Fibroblast of skin of abdomen (primary cell): ENCODE results near the gene FUT6.
A peak's percentile ranks its signal among the peaks of the same experiment; 100 is the strongest.

Source experiments
- DNase-seq: peaks from one replicate; pipeline ENCODE4 v3.0.0-alpha.2; 2013

FUT6 gene

DNA sequence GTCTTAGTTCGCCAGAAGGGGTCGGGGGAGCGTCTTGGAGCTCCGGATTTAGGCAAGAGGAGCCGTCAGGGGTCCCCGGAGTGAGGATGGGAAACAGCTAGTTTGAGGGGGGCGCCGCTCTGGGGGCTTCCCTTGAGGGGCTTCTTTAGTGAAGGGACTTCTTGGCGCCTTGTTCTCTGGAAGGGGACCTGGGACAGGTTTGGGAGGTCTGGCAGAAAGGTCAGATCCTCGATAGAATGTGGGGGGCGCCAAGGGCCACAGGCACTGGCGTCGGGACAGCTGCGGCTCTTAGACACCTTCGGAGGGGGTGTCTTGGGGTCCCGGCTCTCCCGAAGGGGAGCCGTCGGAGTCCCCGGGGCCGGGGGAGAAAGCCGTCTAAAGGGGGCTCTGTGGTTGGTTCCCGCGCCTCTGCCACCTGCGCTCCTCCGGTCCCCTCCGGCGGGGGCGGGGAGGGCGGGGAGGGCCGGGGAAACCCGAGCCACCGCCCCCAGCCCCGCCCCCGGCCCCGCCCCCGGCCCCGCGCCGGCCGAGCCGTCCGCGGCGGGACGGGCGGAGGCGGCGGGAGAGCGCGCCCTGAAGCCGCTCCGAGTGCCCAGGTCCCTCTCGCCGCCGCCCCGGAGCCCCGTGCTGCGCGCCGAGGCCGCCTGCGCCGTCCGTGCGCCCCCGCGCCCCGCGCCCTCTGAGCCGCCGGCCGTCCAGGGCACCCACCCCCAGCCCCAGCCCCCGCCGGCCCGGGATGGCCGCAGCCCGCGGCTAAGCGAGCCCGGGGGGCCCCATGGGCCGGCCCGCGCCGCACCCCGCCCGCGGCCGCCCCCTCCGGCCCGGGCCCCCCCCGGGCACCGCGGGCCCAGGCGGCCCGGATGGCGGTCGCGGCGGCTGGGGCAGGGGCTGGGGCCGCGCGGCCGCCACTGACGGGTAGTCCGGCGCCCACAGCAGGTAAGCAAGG lies 34.7 kb downstream of the FUT6 start, which contains the start of gene NRTN:
TSS of gene NRTN (plus strand) at position 552 of the 946 bp plus-strand sequence. CDS start 19,099 bp downstream, outside the sequence.
- no peak for DNase-seq

DNA sequence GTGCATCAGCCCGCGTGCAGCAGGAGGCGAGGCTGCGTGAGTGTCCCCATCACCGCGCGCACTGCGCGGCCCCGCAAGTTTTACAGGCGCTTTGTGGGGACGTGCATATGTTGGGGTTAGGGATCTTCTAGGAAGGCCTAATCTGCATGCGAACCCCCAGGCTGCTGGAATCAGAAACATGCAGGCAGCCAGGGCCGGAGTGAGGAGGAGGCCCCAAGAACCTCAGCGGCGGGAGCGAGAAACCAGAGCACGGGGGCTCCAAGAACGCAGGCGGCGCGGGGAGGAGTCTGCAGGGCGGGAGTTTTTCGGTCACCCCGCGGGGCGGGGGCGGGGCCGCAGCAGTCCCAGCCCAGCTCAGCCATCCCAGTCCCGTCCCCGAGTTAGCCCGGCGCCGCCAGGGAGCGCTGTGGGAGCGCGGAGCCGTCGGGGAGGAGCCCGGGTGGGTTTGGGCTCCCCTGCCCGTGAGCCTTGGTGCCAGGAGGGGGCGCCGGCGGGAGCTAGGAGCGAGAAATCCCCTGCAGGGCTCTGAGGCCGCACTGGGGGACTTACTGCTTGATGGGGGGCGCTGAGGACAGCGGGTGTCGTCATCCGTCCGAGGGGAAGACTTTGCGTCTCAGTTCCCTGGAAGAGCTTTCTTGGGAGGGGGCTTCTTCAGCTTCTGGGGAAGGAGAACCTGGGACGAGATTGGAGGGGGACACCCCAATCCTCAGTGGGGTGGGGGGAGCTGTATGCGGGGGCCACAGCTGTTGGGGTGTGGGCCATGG lies 35.6 kb downstream of the FUT6 start:
- peak; percentile 82 for DNase-seq

DNA sequence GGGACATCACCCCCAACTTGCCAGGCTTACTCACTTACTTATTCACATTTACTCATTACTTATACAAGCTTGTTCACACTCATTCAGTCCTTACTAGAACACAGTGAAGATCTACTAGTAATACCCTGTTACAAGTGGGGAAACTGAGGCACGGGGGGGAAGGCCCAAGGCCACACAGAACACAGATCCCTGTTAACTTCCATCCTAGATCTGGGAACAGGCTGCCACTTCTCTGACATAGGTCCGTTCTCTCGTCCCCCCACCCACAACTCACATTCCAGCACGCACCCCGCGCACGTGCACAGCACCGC lies 36.1 kb downstream of the FUT6 start:
- no peak for DNase-seq

DNA sequence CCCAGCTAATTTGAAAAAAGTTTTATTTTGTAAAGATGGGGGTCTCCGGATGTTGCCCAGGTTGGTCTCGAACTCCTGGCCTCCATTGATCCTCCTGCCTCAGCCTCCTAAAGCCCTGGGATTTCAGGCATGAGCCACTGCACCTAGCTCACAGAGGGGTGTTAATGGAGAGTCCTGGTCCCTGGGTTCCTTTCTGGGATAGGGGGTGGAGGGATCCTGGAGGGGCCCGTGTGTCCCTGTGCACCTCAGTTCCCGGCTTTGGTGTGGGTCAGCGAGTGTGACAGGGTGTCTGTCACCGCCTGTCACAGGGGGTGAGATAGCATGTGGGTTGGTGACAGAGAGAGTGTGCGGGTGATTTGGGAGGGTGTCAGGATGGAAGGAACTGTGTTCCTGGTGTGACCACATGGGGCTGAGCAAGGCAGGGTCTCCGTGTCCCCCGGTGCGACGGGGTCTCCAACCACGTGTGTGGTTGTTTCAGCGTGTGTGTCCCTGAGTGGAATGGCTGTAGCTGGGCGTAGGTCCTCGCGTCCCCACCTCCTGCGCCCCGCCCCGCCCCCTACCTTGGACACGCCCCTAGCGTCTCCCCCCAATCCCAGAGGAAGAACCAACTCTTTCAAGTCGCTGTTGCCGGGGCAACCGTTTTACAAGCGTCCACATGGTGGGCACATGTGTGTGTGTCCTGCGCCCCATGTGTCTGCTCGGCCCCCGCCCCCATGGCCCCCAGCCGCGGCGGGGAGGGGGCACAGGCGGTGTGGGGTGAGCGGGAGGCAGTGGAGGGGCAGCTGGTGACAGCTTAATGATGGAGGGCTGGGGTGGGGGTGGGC lies 37.5 kb downstream of the FUT6 start:
- DNase-seq: peak; percentile 63

DNA sequence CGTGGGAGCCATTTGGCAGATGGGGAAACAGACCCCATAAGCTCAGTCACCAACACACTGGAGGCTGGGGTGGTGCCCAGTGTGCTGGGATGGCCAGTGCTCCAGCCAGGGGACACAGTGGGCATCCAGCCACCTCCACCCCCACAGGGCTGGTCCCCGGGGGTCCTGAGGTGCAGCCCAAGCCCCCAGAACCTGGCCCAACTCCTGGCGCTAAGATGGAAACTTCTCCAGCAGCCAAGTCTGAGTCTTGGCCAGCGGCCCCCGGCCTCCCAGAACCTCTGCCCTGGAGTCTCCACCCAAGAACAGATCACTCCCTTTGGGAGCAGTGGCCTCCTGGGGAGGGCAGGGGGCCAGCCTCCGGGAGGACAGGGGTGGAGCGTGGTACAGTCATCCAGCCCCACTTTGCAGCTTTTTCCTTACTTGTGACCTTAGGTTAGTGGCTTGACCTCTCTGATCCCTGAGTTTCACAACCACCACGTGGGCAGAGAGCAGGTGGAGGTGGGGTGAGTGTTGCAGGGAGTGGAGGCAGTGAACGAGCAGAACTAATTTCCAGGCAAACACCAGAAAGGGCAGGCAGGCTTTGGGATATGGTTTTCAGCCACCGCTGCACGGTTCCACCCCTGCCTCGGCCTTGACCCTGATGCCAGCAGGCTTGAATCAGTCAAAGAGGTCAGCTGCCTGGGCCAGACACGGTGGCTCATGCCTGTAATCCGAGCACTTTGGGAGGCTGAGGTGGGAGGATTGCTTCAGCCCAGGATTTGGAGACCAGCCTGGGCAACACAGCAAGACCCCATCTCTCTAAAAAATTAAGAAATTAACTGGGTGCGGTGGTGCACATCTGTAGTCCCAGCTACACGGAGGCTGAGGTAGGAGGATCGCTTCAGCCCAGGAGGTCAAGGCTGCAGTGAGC lies 38.9 kb downstream of the FUT6 start:
- no peak for DNase-seq

DNA sequence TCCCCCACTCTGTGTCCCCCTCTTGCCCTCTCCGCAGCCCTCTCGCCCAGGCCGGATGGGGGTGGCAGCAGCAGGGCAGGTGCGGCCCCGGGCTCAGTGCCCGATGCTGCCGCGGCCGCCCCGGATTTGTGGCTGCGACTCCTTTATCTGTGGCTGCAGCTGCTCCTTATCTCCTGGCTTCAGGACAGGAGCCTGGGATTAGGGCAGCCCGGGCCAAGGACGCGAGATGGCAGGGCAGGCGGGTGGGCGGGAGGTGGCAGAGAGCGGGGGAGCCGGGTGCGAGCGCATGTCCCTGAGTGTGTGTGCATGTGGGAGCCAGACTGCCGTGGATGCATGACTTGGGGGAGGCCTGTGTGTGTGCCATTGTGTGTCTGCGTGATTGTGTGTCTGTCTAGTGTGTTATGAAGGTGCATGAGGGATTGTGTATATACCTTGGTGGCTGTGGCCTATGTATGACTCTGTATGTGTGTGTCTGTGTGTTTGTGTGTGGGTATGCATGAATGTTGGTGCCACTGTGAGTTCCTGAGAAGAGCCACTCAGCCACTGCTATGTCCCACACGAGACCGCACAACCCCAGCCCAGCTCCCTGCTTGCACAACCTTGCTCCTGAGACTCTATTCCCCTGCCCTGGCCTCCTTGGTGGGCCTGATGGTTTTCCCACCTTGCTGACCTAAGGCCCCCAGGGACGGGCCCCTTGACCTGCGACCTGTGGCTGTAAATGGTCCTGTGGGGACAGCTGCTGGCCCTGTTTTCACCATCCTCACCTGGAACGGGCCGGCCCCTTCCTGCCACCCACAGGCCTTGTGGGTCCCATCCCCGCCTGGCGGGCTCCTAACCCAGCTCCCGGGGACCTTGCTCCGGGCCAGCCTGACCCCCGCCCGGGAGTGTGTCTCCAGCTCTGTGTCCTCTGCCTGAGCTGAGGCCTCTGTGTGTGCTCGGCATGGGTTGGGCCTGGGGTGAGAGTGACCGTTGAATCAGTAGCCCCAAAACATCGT lies 40.0 kb downstream of the FUT6 start:
- DNase-seq: no peak

DNA sequence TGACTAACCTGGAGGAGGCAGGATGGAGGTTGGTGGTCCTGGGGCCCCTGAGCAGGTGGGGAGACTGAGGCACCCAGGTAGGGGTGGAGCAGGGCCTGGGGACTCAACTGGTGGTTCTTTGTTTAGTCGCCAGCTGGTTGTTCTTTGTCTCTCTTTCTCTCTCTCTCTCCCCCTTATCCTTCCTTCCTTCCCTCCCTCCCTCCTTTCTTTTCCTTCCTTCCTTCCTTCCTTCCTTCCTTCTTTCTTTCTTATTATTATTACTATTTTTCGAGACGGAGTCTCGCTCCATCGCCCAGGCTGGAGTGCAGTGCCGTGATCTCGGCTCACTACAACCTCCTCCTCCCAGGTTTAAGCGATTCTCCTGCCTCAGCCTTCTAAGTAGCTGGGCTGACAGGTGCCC lies 41.3 kb downstream of the FUT6 start:
- no peak for DNase-seq

DNA sequence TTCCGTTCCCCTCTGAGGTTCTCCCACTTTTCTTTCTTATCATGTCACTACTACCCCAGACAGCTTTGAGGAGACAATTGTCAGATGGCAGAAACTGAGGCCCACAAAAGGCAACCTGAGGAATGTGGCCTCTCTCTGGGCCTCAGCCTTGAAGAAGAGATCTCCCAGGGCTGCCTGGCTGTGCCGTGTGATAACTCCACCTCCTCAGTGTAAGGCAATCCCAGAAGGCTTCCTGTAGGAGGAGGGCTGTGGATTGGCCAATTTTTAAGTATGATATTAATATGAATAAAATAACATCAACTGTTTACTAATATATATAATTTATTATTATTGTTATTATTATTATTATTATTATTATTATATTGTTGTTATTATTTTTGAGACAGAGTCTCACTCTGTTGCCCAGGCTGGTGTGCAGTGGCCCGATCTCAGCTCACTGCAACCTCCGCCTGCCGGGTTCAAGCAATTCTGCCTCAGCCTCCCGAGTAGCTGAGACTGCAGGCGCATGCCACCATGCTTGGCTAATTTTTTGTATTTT lies 44.1 kb downstream of the FUT6 start:
- DNase-seq: no peak

DNA sequence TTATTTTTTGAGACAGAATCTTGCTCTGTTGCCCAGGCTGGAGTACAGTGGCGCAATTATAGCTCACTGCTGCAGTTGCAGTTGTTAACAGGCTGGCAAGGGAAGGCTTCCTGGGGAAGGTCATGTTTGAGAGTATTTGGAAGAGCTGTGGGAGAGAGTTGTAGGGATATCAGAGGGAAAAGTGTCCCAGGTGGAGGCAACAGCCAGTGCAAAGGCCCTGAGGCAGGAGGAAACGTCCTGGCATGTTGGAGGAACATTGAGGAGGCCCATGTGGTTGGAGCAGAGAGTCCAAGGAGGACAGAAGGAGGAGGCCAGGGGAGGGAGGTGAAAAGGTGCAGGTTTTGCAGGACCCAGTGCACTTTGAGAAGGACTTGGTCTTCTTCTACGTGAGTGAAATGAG lies 46.3 kb downstream of the FUT6 start:
- DNase-seq: no peak

DNA sequence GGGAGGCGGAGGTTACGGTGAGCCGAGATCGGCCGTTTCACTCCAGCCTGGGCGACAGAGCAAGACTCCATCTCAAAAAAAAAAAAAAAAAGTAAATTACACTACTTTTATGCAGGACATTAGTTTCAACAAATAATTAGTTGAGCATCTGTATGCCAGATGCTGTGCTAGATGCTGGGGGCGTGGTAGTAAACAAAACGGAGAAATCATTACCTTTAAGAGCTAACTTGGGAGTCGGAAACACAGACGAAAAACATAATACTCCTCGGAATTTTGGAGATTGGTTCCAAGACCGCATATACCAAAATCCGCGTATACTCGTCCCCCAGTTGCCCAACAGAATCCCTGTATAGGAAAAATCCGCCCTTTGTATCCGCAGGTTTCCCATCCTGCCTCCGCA lies 47.3 kb downstream of the FUT6 start:
- DNase-seq: no peak

DNA sequence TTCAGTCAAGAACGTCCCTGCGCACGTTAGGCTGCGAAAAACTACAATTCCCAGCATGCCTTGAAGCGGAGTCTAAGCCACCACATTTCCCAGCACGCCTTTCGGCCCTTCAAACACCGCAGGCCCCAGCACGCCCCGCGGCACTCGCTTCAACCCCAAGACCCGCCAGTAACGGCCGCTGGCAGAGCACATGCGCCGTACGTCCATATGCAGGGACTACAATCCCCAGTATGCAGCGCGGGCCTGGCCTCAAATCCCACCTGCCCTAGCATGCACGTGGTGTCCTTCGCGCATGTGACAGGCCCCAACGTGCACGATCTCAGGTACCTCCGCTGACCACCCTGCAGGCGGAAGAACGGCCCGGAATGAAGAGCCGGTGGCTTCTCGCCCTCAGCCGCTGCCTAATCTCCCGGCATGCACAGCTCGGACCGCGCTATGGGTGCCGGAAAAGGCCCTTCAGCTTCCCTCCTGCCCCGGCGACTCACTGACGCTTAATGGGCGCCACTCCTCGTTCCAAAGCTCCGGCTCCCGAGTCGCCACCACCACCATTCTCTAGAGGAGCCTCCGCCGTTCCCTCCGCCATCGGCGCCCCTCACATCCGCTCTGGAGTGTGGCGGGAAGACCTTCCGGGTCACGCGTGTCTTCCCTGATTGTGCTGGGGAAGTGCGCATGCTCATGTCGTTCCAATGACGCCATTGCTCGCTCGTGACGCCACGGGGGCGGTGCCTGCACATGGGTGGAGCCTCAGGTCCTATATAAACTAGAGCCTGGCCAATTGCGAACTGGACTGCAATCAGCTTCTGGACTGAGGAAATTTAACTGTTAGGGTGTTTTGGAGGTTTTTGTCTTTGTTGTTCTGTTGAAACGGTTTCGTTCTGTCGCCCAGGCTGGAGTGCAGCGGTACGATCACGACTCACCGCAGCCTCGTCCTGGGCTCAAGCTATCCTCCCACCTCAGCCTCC lies 48.7 kb downstream of the FUT6 start, which contains the start of gene DUS3L:
TSS of gene DUS3L (minus strand) at position 605 of the 962 bp plus-strand sequence. CDS start at position 583, 22 bp downstream.
- DNase-seq: peak; percentile 99

DNA sequence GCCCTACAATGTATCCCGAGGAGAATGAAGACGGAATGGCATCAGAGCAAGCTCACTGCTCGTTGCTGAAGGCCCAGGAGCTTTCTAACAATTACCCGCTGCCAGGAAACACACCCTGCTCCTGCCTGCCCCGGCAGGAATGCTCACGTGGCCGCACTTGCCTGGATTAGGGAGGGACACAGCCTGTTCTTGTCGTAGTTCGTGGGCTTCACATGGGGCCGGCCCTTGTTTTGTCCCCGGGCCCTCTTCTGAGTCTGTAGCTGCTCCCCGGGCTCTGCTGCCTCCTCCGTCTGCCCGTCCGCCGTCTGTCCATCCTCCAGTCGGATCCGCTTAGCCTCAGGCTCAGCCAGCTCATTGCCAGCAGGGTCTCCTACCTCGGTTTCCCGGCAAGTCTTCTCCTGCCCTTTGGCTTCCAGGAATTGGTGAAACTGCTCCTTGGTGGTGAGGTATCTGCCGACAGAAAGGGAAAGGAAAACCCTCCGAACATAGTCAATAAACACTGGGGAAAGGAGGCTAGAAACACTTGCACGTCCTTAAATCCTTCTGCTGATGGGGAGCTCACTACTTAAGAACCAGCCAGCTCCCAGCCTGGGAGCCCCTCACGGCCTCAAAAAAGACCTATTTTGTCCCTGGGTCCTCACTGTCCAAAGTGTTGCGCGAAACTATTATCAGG lies 49.5 kb downstream of the FUT6 start:
- no peak for DNase-seq

DNA sequence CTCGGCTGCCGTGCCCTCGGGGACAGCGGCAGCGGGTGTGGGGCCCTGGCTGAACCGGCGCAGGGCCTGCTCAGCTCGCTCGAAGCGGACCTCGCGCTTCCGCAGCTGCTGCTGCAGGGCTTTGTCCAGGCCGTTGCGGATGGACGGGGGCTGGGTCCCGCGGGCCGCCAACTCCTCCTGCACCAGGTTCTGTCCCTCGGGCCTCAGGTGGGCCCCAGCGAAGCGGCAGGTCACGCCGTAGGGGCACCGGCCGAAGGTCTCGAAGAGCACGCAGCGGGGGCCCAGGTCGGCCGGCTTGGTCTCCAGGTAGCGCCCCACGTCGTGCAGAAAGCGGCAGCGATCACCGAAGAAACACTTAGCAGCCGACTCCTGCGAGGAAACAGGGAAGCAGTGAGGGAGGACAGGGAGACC lies 50.1 kb downstream of the FUT6 start:
- no peak for DNase-seq

DNA sequence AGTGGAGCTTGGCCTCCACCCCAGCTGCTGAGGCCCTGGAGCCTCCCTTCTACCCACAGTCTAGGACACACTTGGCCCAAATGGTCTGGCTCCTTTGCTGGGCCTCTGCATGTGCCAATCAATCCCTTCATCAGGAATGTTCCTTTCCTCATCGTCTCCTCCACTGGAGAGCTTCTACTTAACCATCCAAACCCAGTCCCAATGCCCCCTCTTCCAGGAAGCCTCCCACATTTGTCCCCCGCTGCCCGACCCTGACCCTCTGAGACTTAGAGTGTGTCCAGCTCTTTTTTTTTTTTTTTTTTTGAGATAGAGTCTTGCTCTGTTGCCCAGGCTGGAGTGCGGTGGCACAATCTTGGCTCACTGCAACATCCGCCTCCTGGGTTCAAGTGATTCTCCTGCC lies 51.1 kb downstream of the FUT6 start:
- DNase-seq: no peak

DNA sequence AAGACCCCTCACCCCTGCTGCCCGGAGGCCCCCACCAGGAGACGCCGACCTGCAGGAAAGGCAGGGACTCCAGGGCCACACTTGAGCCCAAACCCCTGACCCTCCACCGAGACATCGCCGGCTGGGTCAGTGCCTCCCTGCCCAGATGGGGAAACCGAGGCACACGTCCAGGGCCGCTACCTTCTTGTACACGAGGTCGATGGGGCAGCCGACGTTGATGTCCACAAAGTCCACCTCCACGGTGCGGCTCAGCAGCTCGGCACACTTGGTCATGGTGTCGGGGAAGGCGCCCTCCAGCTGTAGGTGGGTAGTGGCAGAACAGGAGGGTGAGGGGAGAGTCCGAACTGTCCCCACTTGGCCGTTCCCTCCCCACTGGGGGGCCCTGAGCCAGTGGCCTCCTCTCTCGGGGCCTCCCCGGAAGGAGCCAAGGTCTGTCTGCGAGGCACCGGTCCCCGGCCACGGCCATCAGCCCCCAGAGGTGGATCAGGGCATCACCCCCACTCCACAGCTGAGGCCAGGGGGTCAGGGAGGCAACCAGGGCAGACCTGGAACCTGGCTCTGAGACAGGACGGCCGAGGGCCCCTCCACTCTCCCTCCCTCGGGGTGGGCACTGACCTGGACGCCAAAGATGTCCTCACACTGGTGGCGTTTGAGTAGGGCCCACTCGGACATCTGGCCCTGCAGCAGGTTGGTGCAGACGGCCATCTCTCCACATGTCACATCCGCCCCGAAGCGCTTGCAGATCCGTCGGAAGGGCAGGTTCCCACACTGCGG lies 51.9 kb downstream of the FUT6 start:
- no peak for DNase-seq

DNA sequence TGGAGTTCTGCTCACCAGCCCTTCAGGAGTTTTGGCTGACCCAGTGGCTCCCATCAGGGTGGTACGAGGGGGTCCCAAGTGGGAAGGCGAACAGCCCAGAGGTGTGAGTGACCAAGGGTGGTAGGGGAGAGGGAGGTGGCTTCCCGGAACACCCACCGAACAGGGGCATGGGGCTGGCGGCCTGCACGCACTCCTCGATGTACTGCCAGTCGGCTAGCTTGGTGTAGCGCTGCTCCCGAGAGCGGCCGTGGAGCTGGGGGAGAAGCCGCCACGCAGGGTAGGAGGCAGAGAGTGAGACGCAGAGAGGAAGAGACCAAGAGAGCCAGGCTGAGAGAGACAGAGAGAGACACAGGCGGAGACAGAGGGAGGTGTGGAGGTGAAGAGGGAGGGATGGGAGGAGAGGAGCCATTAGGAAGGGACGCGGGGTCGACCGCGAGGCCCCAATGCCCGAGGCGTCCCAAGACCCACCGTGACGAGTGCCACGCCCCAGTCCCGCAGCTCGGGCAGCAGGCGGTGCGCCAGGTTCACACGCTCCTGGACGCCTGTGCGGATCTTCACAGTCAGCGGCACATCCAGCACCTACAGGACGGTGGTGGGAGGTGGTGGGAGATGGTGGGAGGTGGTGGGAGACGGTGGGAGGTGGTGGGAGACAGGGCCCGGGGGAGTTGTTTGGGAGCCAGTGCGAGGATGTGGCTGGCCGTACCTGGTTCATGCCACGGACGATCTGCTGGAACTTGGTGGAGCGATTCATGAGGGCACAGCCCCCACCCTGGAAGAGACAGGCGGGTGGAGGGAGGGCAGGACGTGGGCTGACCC lies 52.7 kb downstream of the FUT6 start:
- no peak for DNase-seq

DNA sequence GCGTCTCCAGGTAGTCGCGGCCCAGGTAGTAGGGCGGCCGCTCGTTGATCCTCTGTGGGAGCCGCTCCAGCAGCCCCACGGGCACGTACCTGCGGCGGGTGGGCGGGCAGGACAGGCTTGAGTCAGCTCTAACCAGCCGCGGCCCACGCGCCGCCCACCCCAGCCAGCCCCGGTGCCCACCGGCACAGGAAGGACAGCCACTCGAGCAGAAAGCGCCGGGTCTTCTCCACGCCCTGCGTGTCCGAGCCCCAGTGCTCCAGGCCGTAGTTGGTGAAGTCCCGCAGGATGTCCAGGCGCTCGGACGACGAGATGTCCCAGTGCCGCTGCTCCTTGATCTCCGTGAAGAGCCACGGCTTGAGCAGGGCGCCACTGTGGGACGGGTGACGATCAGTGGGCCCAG lies 54.1 kb downstream of the FUT6 start:
- no peak for DNase-seq
